SK-N-SH treated with all-trans-retinoic acid at 6 μM for 48 hours (cell line): ENCODE measurements around the gene MINDY4.

Experiments
- TCF4 ChIP-seq: fragments of 250-450 bp; sonication (Bioruptor Pico); IDR thresholded peaks from 2 replicates; pipeline ENCODE4 v1.8.0; 2021; ENCODE audit warnings: mild to moderate bottlenecking, moderate library complexity, borderline replicate concordance
- ZC3H10 ChIP-seq: fragments of 250-450 bp; sonication (Bioruptor Pico); IDR thresholded peaks from 2 replicates; pipeline ENCODE4 v1.5.1; 2021; ENCODE audit warnings: mild to moderate bottlenecking, moderate library complexity
- ZFP30 ChIP-seq: fragments of 450-650 bp; formaldehyde crosslinking; IDR thresholded peaks from 2 replicates; pipeline ENCODE4 v1.5.0; 2022; ENCODE audit warnings: mild to moderate bottlenecking, moderate library complexity
- TF ChIP-seq, protein P1 (sequence below): fragments of 250-450 bp; sonication (Bioruptor Pico); IDR thresholded peaks from 2 replicates; pipeline ENCODE4 v1.8.0; 2020; ENCODE audit warnings: mild to moderate bottlenecking, moderate library complexity, borderline replicate concordance
- TF ChIP-seq, protein P2 (sequence below): fragments of 250-450 bp; sonication (Bioruptor Pico); IDR thresholded peaks from 2 replicates; pipeline ENCODE4 v1.5.0; 2020; ENCODE audit warnings: mild to moderate bottlenecking, moderate library complexity
- TF ChIP-seq, protein P3 (sequence below): fragments of 250-450 bp; sonication (Bioruptor Pico); IDR thresholded peaks from 2 replicates; pipeline ENCODE4 v1.5.1; 2020; ENCODE audit warnings: low read depth, mild to moderate bottlenecking, moderate library complexity

DNA sequence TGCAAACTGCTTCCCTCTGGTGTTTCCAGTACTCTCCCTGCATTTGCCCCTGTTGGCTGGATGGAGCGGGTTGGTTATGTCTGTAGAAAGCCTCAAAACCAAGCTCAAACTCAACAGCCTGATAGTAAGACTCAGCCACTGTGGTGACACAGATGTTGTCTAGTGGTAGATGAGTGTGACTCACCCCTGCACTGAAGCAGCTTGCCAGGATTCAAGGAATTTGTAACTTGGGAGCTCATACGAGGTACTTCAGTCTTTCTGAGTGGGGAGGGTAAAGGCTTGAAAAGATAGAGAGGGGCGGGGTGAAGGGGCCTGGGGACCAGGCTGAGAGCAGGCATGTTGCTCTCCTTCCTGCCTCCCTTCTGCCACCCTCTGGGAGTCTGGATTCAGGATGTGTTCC is 117.5 kb downstream of the MINDY4 start:
- TF ChIP-seq ZFP30 = no peak
- TF ChIP-seq TCF4 (CRISPR knock-in tag) = no peak
- TF ChIP-seq, protein P1, sequence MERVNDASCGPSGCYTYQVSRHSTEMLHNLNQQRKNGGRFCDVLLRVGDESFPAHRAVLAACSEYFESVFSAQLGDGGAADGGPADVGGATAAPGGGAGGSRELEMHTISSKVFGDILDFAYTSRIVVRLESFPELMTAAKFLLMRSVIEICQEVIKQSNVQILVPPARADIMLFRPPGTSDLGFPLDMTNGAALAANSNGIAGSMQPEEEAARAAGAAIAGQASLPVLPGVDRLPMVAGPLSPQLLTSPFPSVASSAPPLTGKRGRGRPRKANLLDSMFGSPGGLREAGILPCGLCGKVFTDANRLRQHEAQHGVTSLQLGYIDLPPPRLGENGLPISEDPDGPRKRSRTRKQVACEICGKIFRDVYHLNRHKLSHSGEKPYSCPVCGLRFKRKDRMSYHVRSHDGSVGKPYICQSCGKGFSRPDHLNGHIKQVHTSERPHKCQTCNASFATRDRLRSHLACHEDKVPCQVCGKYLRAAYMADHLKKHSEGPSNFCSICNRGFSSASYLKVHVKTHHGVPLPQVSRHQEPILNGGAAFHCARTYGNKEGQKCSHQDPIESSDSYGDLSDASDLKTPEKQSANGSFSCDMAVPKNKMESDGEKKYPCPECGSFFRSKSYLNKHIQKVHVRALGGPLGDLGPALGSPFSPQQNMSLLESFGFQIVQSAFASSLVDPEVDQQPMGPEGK (CRISPR knock-in tag) = no peak
- TF ChIP-seq, protein P2, sequence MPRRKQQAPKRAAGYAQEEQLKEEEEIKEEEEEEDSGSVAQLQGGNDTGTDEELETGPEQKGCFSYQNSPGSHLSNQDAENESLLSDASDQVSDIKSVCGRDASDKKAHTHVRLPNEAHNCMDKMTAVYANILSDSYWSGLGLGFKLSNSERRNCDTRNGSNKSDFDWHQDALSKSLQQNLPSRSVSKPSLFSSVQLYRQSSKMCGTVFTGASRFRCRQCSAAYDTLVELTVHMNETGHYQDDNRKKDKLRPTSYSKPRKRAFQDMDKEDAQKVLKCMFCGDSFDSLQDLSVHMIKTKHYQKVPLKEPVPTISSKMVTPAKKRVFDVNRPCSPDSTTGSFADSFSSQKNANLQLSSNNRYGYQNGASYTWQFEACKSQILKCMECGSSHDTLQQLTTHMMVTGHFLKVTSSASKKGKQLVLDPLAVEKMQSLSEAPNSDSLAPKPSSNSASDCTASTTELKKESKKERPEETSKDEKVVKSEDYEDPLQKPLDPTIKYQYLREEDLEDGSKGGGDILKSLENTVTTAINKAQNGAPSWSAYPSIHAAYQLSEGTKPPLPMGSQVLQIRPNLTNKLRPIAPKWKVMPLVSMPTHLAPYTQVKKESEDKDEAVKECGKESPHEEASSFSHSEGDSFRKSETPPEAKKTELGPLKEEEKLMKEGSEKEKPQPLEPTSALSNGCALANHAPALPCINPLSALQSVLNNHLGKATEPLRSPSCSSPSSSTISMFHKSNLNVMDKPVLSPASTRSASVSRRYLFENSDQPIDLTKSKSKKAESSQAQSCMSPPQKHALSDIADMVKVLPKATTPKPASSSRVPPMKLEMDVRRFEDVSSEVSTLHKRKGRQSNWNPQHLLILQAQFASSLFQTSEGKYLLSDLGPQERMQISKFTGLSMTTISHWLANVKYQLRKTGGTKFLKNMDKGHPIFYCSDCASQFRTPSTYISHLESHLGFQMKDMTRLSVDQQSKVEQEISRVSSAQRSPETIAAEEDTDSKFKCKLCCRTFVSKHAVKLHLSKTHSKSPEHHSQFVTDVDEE (CRISPR knock-in tag) = no peak
- TF ChIP-seq ZC3H10 (CRISPR knock-in tag) = no peak
- TF ChIP-seq, protein P3, sequence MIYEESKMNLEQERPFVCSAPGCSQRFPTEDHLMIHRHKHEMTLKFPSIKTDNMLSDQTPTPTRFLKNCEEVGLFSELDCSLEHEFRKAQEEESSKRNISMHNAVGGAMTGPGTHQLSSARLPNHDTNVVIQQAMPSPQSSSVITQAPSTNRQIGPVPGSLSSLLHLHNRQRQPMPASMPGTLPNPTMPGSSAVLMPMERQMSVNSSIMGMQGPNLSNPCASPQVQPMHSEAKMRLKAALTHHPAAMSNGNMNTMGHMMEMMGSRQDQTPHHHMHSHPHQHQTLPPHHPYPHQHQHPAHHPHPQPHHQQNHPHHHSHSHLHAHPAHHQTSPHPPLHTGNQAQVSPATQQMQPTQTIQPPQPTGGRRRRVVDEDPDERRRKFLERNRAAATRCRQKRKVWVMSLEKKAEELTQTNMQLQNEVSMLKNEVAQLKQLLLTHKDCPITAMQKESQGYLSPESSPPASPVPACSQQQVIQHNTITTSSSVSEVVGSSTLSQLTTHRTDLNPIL = no peak
